Activated naive CD8-positive, alpha-beta T cell treated with anti-CD3 and anti-CD28 coated beads, Interleukin-2, amount 50 U/mL, for 24 hours (primary cell): ENCODE results near the gene WWC1.
A peak's percentile ranks its signal among the peaks of the same experiment; 100 is the strongest.

Source experiments
- ATAC-seq: fragments of 150-1000 bp; cut with Tn5 transposase; one replicate; pipeline ENCODE4 v1.10.0; 2021
- DNase-seq: peaks from one replicate; pipeline ENCODE4 v3.0.0; 2021
- H3K27ac Mint-ChIP-seq: one replicate; pipeline ENCODE4 v1.8.0; 2021; ENCODE audit warnings: mild to moderate bottlenecking, mixed read lengths
- H3K27me3 Mint-ChIP-seq: one replicate; pipeline ENCODE4 v1.8.0; 2021; ENCODE audit warnings: mixed read lengths
- H3K36me3 Mint-ChIP-seq: one replicate; pipeline ENCODE4 v1.8.0; 2021; ENCODE audit warnings: low read depth, mixed read lengths
- H3K4me1 Mint-ChIP-seq: one replicate; pipeline ENCODE4 v1.8.0; 2021; ENCODE audit warnings: mixed read lengths
- H3K4me3 Mint-ChIP-seq: one replicate; pipeline ENCODE4 v1.8.0; 2021; ENCODE audit warnings: mild to moderate bottlenecking, moderate library complexity, mixed read lengths
- H3K9me3 Mint-ChIP-seq: one replicate; pipeline ENCODE4 v1.8.0; 2021; ENCODE audit warnings: mixed read lengths

WWC1 gene

GRCh38 chr5:168408561-168409305 is 117.3 kb downstream of the WWC1 start:
- no peak overlapping the region for H3K4me3 Mint-ChIP-seq
- no peak overlapping the region for H3K27ac Mint-ChIP-seq
- peaks cover 22% of the 10 kb centered on the region for H3K4me1 Mint-ChIP-seq

GRCh38 chr5:168409591-168410458 is 118.4 kb downstream of the WWC1 start:
- peak; percentile 78 for ATAC-seq
- Mint-ChIP-seq H3K27ac (peak overlapping the region; percentile 47), H3K4me1 (peaks cover 22% of the 10 kb centered on the region), H3K36me3 (no peaks in the 10 kb centered on the region), H3K4me3 (peak overlapping the region; percentile 12), H3K9me3 (no peaks in the 10 kb centered on the region), H3K27me3 (peaks cover 7% of the 10 kb centered on the region)
- peak; percentile 40 for DNase-seq

More at GRCh38 chr5:168408561-168409305, 117.3 kb downstream of the WWC1 start:
- no peak for DNase-seq
- no peaks in the 10 kb centered on the region for H3K9me3 Mint-ChIP-seq
- H3K36me3 Mint-ChIP-seq, result no peaks in the 10 kb centered on the region
- no peak for ATAC-seq
- H3K27me3 Mint-ChIP-seq, result peaks cover 10% of the 10 kb centered on the region

DNA sequence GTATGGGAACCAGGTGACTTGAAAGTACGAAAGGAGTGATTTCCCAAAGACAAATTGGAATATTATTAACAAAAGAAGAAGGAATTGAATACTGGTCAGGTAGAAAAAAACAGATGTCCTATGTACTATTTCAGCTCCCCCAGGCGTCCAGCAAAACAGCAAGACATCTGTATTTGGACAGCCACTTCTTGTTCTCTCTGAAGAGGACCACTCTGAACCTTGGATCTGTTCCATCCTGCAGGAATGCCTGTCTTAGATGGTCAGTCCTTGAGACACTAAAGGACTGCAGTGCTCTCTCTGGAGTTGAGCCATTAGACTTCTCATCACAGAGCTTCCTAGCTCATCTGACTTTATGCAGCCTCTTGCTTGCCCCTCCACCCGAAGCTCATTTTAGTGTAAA is 120.4 kb downstream of the WWC1 start:
- Mint-ChIP-seq H3K4me1 (peaks cover 22% of the 10 kb centered on the region), H3K9me3 (no peaks in the 10 kb centered on the region), H3K4me3 (no peak overlapping the region), H3K27me3 (peaks cover 6% of the 10 kb centered on the region), H3K36me3 (no peaks in the 10 kb centered on the region), H3K27ac (no peak overlapping the region)
- no peak for ATAC-seq
- no peak for DNase-seq

- DNase-seq (no peak), ATAC-seq (no peak)
- H3K9me3 Mint-ChIP-seq, result no peaks in the 10 kb centered on the region
- H3K27ac Mint-ChIP-seq, result no peak overlapping the region
- peaks cover 4% of the 10 kb centered on the region for H3K27me3 Mint-ChIP-seq
- no peaks in the 10 kb centered on the region for H3K36me3 Mint-ChIP-seq
- peaks cover 20% of the 10 kb centered on the region for H3K4me1 Mint-ChIP-seq
- H3K4me3 Mint-ChIP-seq, result no peak overlapping the region
Observed at GRCh38 chr5:168413062-168413461, 121.6 kb downstream of the WWC1 start.

GRCh38 chr5:168413596-168413995 is 122.2 kb downstream of the WWC1 start:
- Mint-ChIP-seq H3K27me3 (peaks cover 4% of the 10 kb centered on the region), H3K36me3 (no peaks in the 10 kb centered on the region), H3K9me3 (no peaks in the 10 kb centered on the region), H3K4me1 (peaks cover 20% of the 10 kb centered on the region), H3K4me3 (no peak overlapping the region), H3K27ac (no peak overlapping the region)
- DNase-seq (no peak), ATAC-seq (no peak)

GRCh38 chr5:168415401-168415800 is 124.0 kb downstream of the WWC1 start:
- no peak for DNase-seq
- no peaks in the 10 kb centered on the region for H3K36me3 Mint-ChIP-seq
- H3K27ac Mint-ChIP-seq, result no peak overlapping the region
- no peak for ATAC-seq
- H3K9me3 Mint-ChIP-seq, result no peaks in the 10 kb centered on the region
- H3K4me1 Mint-ChIP-seq, result peaks cover 2% of the 10 kb centered on the region
- peaks cover 4% of the 10 kb centered on the region for H3K27me3 Mint-ChIP-seq
- no peak overlapping the region for H3K4me3 Mint-ChIP-seq

DNA sequence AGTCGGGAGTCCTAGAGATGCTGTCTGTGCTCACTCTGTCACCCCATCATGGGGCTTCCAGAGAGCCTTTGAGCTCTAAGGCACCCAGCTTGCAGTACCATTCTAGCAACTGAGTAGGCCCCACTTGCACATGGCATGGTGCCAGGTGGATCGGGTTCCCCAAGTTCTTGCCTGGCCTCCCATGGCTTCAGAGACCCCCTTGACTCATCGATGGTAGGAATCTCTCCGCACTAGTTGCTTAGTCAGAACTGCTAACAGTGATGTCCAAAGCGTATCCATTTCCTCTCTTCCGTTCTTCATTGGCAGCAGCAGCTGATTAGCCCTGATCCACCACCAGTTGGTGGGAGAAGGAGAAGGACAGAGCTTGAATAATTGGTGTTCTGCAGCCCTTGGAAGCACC is 124.5 kb downstream of the WWC1 start:
- Mint-ChIP-seq H3K27me3 (peaks cover 10% of the 10 kb centered on the region), H3K27ac (no peak overlapping the region), H3K36me3 (no peaks in the 10 kb centered on the region), H3K9me3 (no peaks in the 10 kb centered on the region), H3K4me1 (no peaks in the 10 kb centered on the region), H3K4me3 (no peak overlapping the region)
- ATAC-seq (no peak), DNase-seq (no peak)

DNA sequence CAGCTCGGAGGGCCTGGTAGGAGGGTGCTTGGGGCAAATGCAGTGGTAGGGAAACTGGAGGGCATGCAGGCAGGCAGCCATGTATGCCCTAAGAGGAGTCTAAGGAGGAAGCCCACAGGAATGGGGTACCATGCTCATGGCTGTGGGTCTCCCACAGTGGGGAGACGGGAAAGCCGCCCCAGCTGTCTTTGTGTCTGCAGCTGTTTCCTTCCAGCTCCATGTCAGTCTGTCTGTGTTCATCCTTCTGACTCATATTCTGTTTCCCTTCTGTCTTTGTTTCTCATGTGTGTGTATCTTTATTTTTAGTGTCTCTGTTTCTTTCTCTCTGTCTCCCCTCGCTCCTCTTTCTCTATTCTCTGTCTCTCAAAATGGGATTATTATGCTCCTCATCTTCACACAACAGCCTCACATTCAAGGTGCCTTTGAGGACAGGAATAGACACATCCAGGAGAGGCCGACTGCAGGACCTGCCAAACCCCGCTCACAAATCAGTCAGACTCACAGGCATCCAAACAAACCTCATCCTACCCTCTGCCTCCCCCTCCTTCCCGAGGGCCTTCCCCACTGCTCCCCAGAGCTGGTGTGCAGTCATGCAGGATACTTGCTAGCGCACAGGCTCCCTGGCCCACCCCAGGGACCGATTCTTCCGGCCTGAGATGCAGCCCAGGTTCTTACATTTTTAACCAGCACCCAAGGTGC is 126.4 kb downstream of the WWC1 start:
- H3K4me3 Mint-ChIP-seq, result no peak overlapping the region
- no peak for DNase-seq
- no peaks in the 10 kb centered on the region for H3K36me3 Mint-ChIP-seq
- H3K4me1 Mint-ChIP-seq, result no peaks in the 10 kb centered on the region
- no peak for ATAC-seq
- H3K27ac Mint-ChIP-seq, result no peak overlapping the region
- no peaks in the 10 kb centered on the region for H3K9me3 Mint-ChIP-seq
- peaks cover 6% of the 10 kb centered on the region for H3K27me3 Mint-ChIP-seq

DNA sequence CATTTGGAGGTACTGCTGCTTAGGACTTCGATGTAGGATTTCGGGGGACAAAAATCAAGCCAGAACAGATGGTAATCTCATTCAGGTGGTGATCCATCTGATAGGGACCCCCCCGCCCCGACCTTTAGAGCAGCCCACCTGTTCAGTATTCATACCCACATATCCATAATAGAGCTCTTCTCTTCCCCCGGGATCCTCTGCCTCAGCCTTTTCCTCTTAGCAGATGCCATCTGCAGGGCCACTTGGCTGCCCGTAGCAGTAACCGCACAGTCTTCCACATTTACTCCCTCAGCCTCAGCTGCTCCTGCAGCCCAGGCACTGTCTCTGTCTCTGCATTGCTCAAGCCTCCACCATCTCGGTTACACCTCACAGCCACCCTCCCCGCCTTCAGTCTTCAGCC is 129.0 kb downstream of the WWC1 start:
- Mint-ChIP-seq H3K27ac (no peak overlapping the region), H3K4me1 (no peaks in the 10 kb centered on the region), H3K36me3 (no peaks in the 10 kb centered on the region), H3K4me3 (no peak overlapping the region), H3K27me3 (peaks cover 6% of the 10 kb centered on the region), H3K9me3 (no peaks in the 10 kb centered on the region)
- no peak for DNase-seq
- no peak for ATAC-seq

GRCh38 chr5:168422431-168422830 is 131.0 kb downstream of the WWC1 start:
- H3K27me3 Mint-ChIP-seq, result peaks cover 6% of the 10 kb centered on the region
- H3K4me3 Mint-ChIP-seq, result no peak overlapping the region
- ATAC-seq, result no peak
- no peaks in the 10 kb centered on the region for H3K4me1 Mint-ChIP-seq
- no peaks in the 10 kb centered on the region for H3K36me3 Mint-ChIP-seq
- H3K27ac Mint-ChIP-seq, result no peak overlapping the region
- no peak for DNase-seq
- H3K9me3 Mint-ChIP-seq, result no peaks in the 10 kb centered on the region

DNA sequence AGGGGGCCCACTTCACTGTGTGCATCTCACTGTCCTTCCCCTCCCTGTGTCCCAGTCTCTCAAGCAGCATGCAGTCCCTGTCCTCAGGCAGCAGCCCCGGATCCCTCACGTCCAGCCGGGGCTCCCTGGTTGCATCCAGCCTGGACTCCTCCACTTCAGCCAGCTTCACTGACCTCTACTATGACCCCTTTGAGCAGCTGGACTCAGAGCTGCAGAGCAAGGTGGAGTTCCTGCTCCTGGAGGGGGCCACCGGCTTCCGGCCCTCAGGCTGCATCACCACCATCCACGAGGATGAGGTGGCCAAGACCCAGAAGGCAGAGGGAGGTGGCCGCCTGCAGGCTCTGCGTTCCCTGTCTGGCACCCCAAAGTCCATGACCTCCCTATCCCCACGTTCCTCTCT is 132.0 kb downstream of the WWC1 start:
- no peak overlapping the region for H3K27ac Mint-ChIP-seq
- peaks cover 6% of the 10 kb centered on the region for H3K27me3 Mint-ChIP-seq
- H3K9me3 Mint-ChIP-seq, result no peaks in the 10 kb centered on the region
- DNase-seq, result no peak
- ATAC-seq, result no peak
- no peaks in the 10 kb centered on the region for H3K36me3 Mint-ChIP-seq
- H3K4me1 Mint-ChIP-seq, result no peaks in the 10 kb centered on the region
- H3K4me3 Mint-ChIP-seq, result no peak overlapping the region

GRCh38 chr5:168423971-168424370 is 132.5 kb downstream of the WWC1 start:
- Mint-ChIP-seq H3K27ac (no peak overlapping the region), H3K27me3 (peaks cover 6% of the 10 kb centered on the region), H3K4me1 (no peaks in the 10 kb centered on the region), H3K9me3 (no peaks in the 10 kb centered on the region), H3K36me3 (no peaks in the 10 kb centered on the region), H3K4me3 (no peak overlapping the region)
- DNase-seq (no peak), ATAC-seq (no peak)

DNA sequence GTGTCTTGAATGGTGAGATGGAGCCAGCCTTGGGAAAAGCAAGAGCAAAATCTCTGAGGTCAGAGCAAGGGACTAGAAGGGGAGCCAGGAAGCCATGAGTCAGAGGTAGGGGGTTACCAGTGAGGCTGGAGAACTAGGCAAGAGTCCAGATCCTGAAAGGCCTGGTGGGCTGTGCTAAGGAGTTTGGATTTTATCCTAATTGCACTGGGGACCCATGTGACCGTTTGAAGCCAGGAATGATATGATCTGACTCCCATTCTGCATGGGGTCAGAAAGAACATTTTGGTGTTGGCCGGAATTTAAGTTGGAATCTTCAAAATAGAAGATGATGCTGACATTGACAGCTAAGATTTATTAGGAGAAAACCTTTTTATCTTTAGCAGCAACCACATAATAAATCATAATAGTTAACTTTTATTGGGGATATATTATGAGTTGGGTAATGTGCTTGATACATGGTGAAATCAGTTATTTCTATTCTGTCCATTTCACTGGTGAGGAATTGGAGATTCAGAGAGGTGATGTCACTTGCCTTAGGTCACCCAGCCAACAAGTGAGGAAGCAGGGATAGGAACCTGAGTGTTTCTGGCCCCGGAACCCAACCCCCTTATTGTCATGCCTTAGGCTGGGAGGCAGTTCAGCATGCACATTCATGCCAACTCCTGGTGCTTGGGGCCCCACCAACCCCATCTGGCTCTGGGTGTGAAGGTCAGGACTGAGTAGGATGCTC is 133.3 kb downstream of the WWC1 start:
- H3K36me3 Mint-ChIP-seq, result no peaks in the 10 kb centered on the region
- ATAC-seq, result no peak
- no peak for DNase-seq
- no peaks in the 10 kb centered on the region for H3K9me3 Mint-ChIP-seq
- no peaks in the 10 kb centered on the region for H3K4me1 Mint-ChIP-seq
- H3K27me3 Mint-ChIP-seq, result peaks cover 6% of the 10 kb centered on the region
- H3K4me3 Mint-ChIP-seq, result no peak overlapping the region
- no peak overlapping the region for H3K27ac Mint-ChIP-seq
